NCI-H2107 treated with DMSO at 0.1 percent for 48 hours (cell line): ENCODE results near the gene SKA1.
"Not testable (repeated sequence)": the region's sequence is repeated elsewhere in the genome, so short reads cannot be mapped to it uniquely, and the experiment has no call there.

ENCODE experiments used
- DNase-seq: peaks from one replicate; lab custom pipeline; 2025; ENCODE audit not compliant: unreplicated experiment; lab: John Stamatoyannopoulos, UW

Gene SKA1

DNA sequence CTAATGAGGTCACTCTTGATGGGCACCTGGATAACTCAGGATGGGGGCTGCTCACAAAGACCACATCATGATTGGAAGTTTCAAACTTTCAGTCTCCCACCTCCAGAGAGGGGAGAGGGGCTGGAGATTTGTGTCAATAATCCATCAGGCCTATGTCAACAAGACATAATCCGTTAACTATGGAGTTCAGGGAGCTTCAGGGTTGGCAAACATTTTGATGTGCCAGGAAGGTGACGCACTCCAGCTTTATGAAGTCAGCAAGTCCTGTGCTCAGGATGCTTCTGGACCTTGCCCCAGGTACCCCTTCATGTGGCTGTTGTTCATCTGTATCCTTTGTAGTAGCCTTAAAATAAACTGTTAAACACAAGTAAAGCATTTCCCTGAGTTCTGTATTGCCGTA, 19.0 kb downstream of the SKA1 start:
- no peak for DNase-seq

DNA sequence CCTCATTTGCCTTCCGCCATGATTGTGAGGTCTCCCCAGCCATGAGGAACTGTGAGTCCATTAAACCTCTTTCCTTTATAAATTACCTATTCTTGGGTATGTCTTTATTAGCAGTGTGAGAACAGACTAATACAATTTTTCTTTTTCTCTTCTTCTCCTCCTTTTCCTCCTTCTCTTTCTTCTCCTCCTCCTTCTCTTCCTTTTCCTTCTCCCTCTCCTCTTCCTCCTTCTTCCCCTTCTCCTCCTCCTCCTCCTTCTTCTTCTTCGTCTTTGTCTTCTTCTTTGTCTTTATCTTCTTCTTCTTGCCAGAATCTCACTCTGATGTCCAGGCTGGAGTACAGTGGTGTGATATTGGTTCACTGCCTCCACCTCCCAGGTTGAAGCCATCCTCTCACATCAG, 20.2 kb downstream of the SKA1 start:
- no peak for DNase-seq

DNA sequence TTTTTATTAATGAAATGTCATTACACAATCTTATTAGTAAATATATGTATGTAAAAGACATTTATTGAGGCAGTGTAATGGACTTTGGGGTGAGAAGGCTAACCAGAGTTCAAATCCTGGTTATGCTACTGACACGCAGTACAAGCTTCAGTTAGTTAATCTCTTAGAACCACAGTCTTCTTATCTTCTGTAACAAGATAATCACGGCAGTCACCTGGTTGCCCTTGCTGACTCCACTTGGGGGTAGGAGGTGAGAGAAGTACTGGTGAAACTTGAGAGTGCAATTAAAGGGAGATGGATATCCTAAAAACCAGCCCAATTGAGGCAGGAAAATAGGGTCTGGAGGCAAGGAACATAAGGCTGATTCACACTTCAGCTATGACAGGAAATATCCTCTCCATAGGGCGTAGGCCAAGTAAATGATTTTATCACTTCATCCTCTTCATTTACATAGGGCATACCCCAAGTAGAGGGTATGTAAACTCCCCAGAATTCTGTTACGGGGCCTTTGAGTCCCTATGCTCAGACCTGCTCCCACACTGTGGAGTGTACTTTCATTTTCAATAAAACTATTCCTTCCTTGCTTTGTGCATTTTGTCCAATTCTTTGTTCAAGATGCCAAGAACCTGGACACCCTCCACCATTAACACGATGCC, 21.3 kb downstream of the SKA1 start:
- DNase-seq: no peak

DNA sequence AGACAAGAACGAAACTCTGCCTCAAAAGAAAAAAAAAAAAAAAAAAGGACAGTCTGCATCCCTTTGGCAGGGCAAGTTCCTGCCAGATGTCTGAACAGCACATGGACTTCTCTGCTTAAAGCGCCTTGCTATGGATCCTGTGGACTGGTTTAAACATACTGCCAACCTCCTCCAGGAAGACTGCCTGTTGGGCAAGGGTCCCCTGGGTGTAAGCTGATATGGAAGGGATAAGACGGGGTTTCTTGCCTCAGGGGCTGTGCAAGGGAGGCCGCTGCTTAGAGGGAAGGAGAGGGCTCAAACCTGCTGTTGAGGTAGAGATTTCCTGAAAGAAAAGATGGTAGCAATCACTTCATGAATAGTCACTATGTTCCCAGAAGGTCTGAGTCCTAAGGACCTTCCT, 22.2 kb downstream of the SKA1 start:
- DNase-seq: no peak

DNA sequence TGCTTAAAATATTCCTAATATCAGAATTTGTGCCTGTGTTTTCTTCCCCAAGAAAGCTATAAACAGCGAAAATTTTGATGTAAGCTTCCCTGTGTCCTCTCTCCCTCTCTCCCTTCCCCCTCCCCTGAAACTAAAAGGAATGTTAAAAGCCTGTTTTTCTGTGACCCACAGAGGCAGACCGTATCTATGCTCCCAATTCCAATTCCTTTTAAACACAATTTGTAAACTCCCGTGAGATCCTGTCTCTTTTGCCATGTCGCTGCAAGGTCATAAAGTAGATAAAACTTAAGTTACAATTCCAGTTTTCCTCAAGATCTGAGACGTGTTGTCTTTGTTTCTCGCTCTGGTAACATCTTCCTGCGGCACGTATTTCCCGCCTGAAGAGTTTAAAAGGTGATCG, 23.3 kb downstream of the SKA1 start:
- DNase-seq: no peak

DNA sequence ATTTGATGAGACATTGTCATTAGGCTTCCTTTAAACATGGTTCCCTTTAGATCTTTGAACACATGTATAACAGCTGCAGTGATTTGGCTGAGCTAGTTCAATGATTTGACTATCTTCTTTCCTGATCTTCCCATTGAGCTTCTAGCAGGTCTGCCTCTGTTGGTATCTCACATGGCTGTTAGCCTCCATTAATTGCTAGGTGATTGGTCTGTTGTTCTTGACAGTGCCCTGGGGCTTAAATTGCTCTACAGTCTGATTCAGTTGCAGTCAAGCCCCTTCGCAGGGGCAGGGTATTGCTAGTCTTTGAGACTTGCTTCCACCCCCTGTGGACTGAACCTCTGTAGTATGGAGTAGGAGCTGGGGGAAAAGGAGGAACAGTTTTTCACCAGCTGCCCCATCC, 24.1 kb downstream of the SKA1 start:
- no peak for DNase-seq

DNA sequence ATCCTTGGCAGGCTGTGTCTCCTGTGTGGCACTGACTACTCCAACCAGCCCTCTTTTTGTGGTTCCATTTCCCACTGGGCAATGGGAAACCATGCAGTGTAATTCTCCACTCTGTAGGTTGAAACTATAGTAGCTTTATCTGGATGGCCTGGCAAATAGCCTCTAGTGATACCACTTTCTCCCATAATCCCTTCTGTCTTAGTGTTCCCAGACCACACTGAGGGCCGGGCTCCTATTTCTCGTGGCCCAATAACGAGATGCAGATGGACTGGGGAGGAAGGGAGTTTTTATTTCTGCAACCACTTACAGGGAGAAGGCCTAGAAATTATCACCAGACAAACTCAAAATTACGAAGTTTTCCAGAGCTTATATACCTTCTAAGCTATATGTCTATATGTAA, 24.7 kb downstream of the SKA1 start:
- DNase-seq: no peak

DNA sequence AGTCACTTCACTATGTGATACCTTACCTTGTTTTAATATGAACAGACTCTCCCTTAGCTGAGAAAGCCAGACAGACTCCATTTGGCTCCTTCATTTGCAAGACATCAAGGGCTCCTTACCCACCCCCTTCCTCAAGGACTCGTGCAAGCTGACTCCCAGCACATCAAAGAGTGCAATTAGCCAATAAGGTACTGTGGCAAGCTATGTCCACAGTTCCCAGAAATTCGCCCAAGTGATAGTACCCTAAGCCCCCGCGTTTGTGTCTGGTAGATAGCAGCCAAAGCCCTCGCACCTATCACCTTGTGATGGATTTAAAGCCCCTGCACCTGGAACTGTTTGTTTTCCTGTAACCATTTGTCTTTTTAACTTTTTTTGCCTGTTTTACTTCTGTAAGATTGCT, 25.6 kb downstream of the SKA1 start:
- not testable (repeated sequence) for DNase-seq

DNA sequence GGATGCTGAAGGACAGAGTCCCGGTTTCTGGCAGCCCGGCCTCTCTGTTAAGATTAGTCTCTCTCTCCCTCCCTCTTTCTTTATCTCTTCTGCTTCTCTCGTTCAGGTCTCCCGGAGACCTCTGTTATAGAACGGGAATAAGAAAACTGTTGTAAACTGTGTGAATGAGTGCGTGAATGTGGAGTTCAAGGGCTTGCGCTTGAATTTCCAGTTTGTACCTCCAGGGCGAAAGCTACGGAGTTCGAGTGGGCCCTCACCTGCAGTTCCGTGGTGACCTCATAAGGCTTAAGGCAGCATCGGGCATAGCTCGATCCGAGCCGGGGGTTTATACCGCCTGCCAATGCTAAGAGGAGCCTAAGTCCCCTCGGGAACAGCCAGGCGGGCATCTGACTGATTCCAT, 26.4 kb downstream of the SKA1 start:
- DNase-seq: no peak

DNA sequence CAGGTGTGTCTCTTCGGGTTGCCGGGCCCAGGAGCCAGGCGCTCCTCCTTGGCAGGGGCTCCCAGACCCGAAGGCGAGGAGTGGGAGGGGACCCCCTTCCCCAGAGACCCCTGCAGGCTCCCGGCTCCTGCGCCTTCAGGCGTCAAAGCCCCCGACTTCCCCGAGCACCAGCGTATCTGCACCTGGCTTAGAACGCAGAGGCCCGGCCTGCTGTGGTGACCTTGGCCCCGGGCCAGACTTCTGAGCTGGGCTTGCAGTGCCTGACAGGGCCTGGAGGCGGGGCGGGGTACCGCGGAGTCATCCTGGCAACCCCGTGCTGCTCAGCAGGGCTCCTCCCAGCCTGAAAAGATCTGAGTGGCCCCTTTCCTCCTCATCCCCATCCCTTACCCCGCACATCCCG, 27.0 kb downstream of the SKA1 start:
- peak; percentile 27 for DNase-seq

DNA sequence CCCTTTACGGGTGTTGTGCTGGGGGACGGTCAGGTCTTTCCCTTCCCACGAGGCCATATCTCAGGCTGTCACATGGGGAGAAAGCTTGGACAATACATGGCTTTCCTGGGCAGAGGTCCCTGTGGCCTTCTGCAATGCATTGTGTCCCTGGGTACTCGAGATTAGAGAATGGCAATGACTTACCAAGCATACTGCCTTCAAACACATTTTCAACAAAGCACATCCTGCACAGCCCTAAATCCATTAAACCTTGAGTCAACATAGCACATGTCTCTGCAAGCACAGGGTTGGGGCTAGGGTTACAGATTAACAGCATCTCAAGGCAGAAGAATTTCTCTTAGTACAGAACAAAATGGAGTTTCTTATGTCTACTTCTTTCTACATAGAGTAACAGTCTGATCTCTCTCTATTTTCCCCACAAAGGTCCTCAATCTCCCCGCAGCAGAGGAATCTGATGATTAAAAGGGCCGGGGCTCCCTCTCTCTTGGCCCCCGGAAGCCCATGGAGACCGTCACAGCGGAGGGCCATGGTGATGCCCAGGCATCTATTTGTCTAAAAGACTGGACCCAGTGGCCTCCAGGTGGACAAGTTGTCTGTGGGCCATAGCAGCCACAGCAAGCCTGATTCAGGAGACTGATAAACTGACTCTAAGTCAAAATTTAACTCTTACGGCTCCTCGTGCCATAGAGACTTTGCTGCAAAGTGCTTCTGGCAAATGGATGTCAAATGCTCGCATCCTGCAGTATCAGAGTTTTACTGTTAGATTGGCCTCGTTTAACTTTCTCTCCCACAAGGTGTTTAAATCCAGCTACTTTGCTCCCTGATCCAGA, 30.1 kb downstream of the SKA1 start:
- DNase-seq: not testable (repeated sequence)

DNA sequence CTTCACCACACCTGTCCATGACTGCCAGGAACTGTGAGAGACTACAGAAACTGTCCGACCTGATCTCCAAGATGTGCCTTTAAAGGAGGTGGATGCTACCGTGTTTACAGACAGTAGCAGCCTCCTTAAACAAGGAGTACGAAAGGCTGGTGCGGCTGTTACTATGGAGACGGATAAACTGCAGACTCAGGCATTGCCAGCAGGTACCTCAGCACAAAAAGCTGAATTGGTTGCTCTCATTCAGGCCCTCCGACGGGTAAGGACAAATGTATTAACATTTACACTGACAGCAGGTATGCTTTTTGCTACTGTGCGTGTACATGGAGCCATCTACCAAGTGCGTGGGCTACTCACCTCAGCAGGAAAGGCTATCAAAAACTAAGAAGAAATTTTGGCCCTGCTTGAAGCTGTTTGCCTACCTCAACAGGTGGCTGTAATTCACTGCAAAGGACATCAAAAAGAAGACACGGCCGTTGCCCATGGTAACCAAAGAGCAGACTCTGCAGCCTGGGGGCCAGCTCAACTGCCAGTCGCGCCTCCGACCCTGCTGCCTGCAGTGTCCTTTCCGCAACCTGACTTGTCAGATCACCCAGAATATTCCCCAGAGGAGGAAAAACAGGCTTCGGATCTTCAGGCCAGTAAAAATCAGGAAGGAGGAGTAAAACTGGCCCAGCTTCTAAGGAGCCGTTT, 30.9 kb downstream of the SKA1 start:
- peak; percentile 19 for DNase-seq

DNA sequence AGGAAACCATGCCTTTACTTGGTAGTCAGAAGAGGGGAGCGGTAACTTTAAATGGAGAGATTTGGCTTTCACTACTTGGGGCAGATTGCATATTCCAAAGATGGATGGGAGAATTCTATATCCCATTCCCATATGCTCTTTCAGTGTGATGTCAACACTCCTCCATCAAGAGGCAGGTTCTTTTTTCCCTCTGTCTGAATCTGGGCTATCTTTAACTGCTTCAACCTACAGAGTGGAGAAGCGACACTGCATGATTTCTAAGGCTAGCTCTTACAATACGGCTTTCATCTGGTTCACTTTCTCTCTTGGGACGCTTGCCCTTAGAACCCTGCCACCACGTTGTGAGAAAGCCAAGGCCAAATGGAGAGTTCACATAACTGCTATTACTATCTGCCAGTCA, 34.4 kb downstream of the SKA1 start:
- no peak for DNase-seq

DNA sequence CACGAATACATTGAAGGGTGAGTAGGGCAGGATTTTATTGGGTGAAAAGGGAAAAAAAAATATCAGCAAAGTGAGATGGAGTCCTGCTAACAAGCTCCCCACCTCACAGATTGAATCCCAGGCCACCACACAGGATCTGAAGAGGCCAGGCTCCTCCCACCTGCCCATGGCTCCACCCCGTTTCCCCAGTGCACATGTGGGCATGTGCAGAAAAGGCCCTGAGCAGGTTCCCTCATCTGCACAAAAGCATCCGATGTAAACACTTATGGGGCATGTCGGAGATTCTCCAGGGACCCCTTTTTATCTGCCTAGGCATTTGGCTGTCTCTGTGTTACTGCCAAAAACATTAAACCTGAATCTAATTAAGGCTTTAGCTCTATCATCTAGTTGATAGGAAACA, 35.2 kb downstream of the SKA1 start:
- DNase-seq: no peak

DNA sequence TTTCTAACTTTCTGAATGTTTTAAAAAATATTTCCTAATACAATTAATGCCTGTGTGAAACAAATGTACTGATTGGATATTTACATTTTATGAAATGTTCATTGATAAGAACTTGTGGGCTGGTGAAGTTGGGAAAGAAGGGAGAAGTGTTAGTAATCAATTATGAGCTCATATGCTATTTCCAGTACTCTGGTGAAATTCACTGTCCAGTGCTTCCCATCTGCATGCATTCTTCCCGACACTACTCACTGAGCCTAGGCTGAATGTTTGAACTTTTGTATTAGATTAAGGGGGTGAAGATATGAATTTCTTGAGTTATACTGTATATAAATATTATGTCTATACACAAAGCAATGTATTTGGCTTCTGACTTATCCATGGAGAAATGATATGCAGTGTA, 36.0 kb downstream of the SKA1 start:
- DNase-seq: no peak

DNA sequence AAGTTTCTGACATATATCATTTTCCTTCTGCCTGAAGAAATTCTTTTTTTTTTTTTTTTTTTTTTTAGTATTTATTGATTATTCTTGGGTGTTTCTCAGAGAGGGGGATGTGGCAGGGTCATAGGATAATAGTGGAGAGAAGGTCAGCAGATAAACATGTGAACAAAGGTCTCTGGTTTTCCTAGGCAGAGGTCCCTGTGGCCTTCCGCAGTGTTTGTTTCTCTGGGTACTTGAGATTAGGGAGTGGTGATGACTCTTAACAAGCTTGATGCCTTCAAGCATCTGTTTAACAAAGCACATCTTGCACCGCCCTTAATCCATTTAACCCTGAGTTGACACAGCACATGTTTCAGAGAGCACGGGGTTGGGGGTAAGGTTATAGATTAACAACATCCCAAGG, 42.0 kb downstream of the SKA1 start:
- DNase-seq: not testable (repeated sequence)

DNA sequence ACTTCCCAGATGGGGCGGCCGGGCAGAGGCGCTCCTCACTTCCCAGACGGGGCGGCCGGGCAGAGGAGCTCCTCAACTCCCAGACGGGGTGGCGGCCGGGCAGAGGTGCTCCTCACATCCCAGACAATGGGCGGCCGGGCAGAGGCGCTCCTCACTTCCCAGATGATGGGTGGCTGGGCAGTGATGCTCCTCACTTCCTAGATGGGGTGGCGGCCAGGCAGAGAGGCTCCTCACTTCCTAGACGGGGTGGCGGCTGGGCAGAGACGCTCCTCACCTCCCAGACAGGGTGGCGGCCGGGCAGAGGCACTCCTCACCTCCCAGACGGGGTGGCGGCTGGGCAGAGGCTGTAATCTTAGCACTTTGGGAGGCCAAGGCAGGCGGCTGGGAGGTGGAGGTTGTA, 42.9 kb downstream of the SKA1 start:
- DNase-seq: not testable (repeated sequence)

DNA sequence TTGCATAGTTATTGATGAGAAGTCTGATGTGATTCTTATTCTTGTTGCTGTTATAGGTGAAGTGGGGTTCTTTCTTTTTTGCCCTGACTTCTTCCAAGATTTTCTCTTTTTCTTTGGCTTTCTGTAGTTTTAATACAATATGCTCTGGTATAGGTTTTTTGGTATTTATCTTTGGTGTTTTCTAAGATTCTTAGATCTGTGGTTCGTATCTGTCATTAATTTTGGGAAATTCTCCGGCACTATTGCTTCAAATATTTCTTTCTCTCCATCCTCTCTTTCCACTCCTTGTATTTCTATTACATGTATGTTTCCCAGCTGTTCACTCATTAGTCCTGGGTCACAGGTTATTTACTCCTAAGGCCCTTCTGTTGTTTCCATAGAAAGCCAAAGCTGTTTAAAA, 43.8 kb downstream of the SKA1 start:
- DNase-seq: no peak

DNA sequence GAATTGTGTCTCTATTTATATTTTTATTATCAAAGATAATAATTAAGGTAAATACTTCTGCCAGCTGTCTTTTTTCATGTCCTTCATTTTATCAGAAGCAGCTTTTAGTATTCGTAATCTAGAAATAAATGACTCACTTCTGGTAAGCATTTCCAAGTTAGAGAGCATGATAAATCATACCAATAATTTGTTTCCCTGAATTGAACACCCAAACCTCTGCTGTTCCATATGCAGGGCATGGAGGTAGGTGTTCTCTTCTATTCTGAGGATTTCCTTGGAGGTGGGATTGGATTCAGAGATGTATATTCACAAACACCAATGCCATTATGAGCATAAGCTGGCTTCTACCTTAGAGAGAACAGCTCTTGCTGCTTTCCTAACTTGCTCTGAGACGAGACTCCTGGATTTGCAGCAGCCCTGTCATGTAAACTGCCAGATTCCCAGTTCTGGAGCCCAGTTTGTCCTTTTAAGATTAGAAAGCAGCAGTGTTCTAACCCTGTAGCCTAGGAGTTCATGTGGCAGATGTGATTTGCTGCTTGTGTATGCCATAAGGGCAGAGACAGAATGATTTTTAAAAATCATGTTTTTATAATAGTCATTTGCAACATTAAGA, 47.5 kb downstream of the SKA1 start:
- DNase-seq: no peak

DNA sequence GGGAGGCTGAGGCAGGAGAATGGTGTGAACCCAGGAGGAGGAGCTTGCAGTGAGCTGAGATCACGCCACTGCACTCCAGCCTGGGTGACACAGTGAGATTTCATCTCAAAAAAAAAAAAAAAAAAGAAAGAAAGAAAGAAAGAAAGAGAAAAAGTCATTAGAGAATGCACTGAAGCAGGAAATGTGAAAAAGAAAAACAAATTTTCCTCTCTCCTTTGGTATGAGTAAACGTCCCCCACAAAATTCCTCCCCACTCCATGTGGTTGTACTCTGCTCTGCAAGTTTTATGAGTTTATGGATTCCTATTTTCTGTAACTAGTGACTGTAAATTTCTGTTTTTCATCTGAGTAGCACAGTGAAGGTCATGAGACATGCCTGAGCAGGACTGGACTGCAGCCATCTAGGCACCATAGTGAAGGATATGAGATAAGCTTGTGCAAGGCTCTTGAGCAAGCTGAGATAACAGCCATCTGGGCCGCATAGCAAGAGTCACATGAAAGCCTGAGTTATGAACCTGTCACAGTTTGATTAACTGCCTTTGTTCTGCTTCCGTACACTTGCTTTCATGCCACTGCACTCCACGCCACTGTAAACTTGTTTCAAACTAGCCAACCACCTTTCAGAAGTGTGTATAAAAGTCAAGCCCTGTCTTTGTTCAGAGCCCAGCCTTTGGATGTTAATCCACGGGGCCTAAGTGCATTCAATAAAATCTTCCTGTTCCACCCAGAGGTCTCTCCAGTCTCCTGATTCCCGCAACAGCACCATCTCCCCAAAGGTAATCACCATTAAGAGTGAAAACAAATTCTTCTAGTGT, 50.2 kb downstream of the SKA1 start:
- no peak for DNase-seq

DNA sequence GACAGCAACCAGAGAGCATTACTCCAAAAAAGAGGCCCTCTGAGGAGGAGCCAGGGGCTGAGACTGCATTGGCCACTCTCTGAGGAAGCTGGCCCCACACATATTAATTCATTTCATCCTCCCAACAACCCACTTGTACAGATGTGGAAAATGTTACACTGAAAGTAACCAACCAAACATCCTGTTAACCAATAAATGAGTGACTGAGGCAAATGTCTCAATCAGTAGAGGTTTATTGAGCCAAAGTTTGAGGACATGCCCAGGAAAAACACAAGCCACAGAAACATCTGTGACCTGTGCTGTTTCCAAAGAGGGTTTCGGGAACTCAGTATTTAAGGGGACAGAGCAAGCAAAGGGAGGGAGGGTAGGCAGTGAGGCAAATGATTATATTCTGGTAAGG, 53.0 kb downstream of the SKA1 start:
- no peak for DNase-seq
